Neural progenitor cell (in vitro differentiated cells): ENCODE data around the gene SBF2.

ENCODE experiments used
- EZH2 ChIP-seq: fragments of 200-600 bp; sonication (generic); IDR thresholded peaks from 2 replicates; pipeline ENCODE4 v1.6.1; 2017; ENCODE audit warnings: antibody characterized with exemption, mild to moderate bottlenecking, moderate library complexity
- TF ChIP-seq, protein P1 (sequence below): fragments of 200-600 bp; sonication (generic); IDR thresholded peaks from 2 replicates; pipeline ENCODE4 v1.5.1; 2017; ENCODE audit warnings: antibody characterized with exemption, mild to moderate bottlenecking

DNA sequence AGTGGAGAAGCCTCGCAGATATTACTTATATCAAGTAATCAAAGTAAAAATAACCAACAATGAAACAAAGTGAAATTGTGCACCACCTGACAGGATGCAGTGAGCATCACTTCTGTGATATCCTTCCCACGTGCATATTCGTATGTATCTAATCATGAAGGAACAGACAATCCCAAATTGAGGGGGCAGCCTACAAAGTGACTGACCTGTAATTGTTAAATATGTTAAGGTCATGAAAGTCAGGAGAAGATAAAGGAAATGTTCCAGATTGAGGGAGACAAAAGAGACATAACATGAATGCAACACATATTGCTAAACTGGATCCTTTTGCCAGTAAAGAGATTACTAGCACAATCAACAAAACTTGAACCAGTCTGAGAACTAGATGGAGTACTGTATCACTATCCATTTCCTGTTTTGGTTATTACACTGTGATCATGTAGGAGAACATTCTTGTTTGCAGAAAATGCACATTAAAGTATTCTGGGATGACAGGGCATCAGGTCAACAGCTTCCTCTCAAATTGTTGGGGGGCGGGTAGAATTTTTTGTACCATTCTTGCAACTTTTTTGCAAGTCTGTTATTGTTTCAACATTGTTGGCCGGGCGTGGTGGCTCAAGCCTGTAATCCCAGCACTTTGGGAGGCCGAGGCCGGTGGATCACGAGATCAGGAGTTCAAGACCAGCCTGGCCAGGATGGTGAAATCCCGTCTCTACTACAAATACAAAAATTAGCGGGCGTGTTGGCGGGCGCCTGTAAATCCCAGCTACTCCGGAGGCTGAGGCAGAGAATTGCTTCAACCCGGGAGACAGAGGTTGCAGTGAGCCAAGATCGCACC, 2.0 kb downstream of the SBF2 start:
- TF ChIP-seq, protein P1, sequence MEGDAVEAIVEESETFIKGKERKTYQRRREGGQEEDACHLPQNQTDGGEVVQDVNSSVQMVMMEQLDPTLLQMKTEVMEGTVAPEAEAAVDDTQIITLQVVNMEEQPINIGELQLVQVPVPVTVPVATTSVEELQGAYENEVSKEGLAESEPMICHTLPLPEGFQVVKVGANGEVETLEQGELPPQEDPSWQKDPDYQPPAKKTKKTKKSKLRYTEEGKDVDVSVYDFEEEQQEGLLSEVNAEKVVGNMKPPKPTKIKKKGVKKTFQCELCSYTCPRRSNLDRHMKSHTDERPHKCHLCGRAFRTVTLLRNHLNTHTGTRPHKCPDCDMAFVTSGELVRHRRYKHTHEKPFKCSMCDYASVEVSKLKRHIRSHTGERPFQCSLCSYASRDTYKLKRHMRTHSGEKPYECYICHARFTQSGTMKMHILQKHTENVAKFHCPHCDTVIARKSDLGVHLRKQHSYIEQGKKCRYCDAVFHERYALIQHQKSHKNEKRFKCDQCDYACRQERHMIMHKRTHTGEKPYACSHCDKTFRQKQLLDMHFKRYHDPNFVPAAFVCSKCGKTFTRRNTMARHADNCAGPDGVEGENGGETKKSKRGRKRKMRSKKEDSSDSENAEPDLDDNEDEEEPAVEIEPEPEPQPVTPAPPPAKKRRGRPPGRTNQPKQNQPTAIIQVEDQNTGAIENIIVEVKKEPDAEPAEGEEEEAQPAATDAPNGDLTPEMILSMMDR: no peak
- no peak for TF ChIP-seq EZH2
